Measurements from ENCODE around the gene SREK1.
"Not testable (repeated sequence)": the region's sequence is repeated elsewhere in the genome, so short reads cannot be mapped to it uniquely, and the experiment has no call there.

The SREK1 gene

GRCh38 chr5:66144074-66144833, at the start of gene SREK1:
Gene SREK1 (plus strand): TSS chr5:66144300. CDS start chr5:66144377, 77 bp downstream.
- peak; percentile 92 for DNase-seq

GRCh38 chr5:66100851-66101250, 43.2 kb upstream of the SREK1 start:
- DNase-seq = no peak

- no peak for DNase-seq
These were observed 30.9 kb upstream of the SREK1 start for GRCh38 chr5:66113160-66113559.

GRCh38 chr5:66118304-66118703, 25.8 kb upstream of the SREK1 start:
- DNase-seq = no peak

- DNase-seq = peak; percentile 26
These were observed 21.6 kb upstream of the SREK1 start for GRCh38 chr5:66122379-66123034.

- no peak for DNase-seq
These were observed 15.0 kb upstream of the SREK1 start for GRCh38 chr5:66129144-66129543.

GRCh38 chr5:66130493-66130892, 13.6 kb upstream of the SREK1 start:
- no peak for DNase-seq

GRCh38 chr5:66134407-66134861, 9.7 kb upstream of the SREK1 start:
- no peak for DNase-seq

GRCh38 chr5:66136053-66136452, 8.0 kb upstream of the SREK1 start:
- DNase-seq = no peak

- DNase-seq = not testable (repeated sequence)
These were observed 7.2 kb upstream of the SREK1 start for GRCh38 chr5:66136944-66137343.

GRCh38 chr5:66138637-66139317, 5.3 kb upstream of the SREK1 start:
- DNase-seq = no peak

- DNase-seq = no peak
These were observed 4.8 kb upstream of the SREK1 start for GRCh38 chr5:66139318-66139712.

- no peak for DNase-seq
These were observed 1.7 kb upstream of the SREK1 start for GRCh38 chr5:66142417-66142816.

- DNase-seq = no peak
These were observed 527 bp upstream of the SREK1 start for GRCh38 chr5:66143473-66144073.

GRCh38 chr5:66144834-66145390, 812 bp downstream of the SREK1 start:
- DNase-seq = no peak

GRCh38 chr5:66145737-66146136, 1.6 kb downstream of the SREK1 start:
- no peak for DNase-seq

- DNase-seq = no peak
These were observed 5.8 kb downstream of the SREK1 start for GRCh38 chr5:66149950-66150349.

GRCh38 chr5:66151030-66151429, 6.9 kb downstream of the SREK1 start:
- no peak for DNase-seq

- DNase-seq = no peak
These were observed 7.4 kb downstream of the SREK1 start for GRCh38 chr5:66151491-66151890.

- DNase-seq = no peak
These were observed 12.9 kb downstream of the SREK1 start for GRCh38 chr5:66157046-66157445.

GRCh38 chr5:66161356-66161755, 17.3 kb downstream of the SREK1 start:
- no peak for DNase-seq

- DNase-seq = no peak
These were observed 20.1 kb downstream of the SREK1 start for GRCh38 chr5:66164044-66164790.

All from activated CD4-positive, alpha-beta T cell treated with anti-CD3 and anti-CD28 coated beads, Interleukin-2, amount 50 U/mL, for 16 hours (primary cell).